ENCODE measurements around the gene SESTD1.

Gene SESTD1

GRCh38 chr2:179268277-179268925 lies 3.8 kb upstream of the SESTD1 start:
- peak; percentile 11 to 74 for DNase-seq (ENCODE audit: low read depth in 1 of 2, low spot score in 1 of 2)
- H3K4me3 ChIP-seq (replicated peaks; ENCODE audit: insufficient read depth, low read length): no peak overlapping the region
- TF ChIP-seq POLR2AphosphoS5 (IDR thresholded peaks at IDR 0.05; ENCODE audit: low read depth) (no peak), GABPA (IDR thresholded peaks at IDR 0.05; ENCODE audit: low read depth) (no peak), REST (IDR thresholded peaks at IDR 0.05; ENCODE audit: insufficient replicate concordance, low read depth) (no peak), SPI1 (IDR thresholded peaks at IDR 0.05; ENCODE audit: borderline replicate concordance, low read depth) (no peak), CTCF (IDR thresholded peaks at IDR 0.05; ENCODE audit: insufficient read depth, low read length) (no peak)
- peak overlapping the region; percentile 68 for H3K27ac ChIP-seq (replicated peaks)
- no peaks in the 10 kb centered on the region for H3K27me3 ChIP-seq (ENCODE audit: insufficient read depth, poor library complexity, severe bottlenecking)

GRCh38 chr2:179266271-179266670 lies 1.6 kb upstream of the SESTD1 start:
- TF ChIP-seq GABPA (IDR thresholded peaks at IDR 0.05; ENCODE audit: low read depth): no peak
- TF ChIP-seq SPI1 (IDR thresholded peaks at IDR 0.05; ENCODE audit: borderline replicate concordance, low read depth): no peak
- H3K4me3 ChIP-seq (replicated peaks; ENCODE audit: insufficient read depth, low read length): no peak overlapping the region
- DNase-seq (ENCODE audit: low read depth in 1 of 2, low spot score in 1 of 2): no peak
- no peak overlapping the region for H3K27ac ChIP-seq (replicated peaks)
- no peaks in the 10 kb centered on the region for H3K27me3 ChIP-seq (ENCODE audit: insufficient read depth, poor library complexity, severe bottlenecking)

- H3K4me3 ChIP-seq (replicated peaks; ENCODE audit: insufficient read depth, low read length): peak overlapping the region; percentile 81
- no peaks in the 10 kb centered on the region for H3K27me3 ChIP-seq (ENCODE audit: insufficient read depth, poor library complexity, severe bottlenecking)
- peak; percentile 3 to 17 for DNase-seq (ENCODE audit: low read depth in 1 of 2, low spot score in 1 of 2)
- TF ChIP-seq REST (IDR thresholded peaks at IDR 0.05; ENCODE audit: insufficient replicate concordance, low read depth): no peak
- 0 out of 2 replicates have a peak, but pooled peaks have one; percentile 33 for TF ChIP-seq SPI1 (IDR thresholded peaks at IDR 0.05; ENCODE audit: borderline replicate concordance, low read depth)
- H3K27ac ChIP-seq (replicated peaks): peak overlapping the region; percentile 74
Measured at GRCh38 chr2:179265082-179265510, 464 bp upstream of the SESTD1 start.

GRCh38 chr2:179263446-179264367 lies 925 bp downstream of the SESTD1 start:
- TF ChIP-seq CTCF (IDR thresholded peaks at IDR 0.05; ENCODE audit: insufficient read depth, low read length) (no peak), POLR2AphosphoS5 (IDR thresholded peaks at IDR 0.05; ENCODE audit: low read depth) (no peak), REST (IDR thresholded peaks at IDR 0.05; ENCODE audit: insufficient replicate concordance, low read depth) (no peak), SPI1 (IDR thresholded peaks at IDR 0.05; ENCODE audit: borderline replicate concordance, low read depth) (no peak), GABPA (IDR thresholded peaks at IDR 0.05; ENCODE audit: low read depth) (no peak)
- Histone ChIP-seq H3K27me3 (ENCODE audit: insufficient read depth, poor library complexity, severe bottlenecking) (no peaks in the 10 kb centered on the region), H3K4me3 (replicated peaks; ENCODE audit: insufficient read depth, low read length) (peak overlapping the region; percentile 81), H3K27ac (replicated peaks) (peak overlapping the region; percentile 66)
- peak; percentile 44 to 48 for DNase-seq (ENCODE audit: low read depth in 1 of 2, low spot score in 1 of 2)

Data from HL-60 (cell line).